Adrenal gland (tissue), 12 donors: ENCODE data around the gene PRRC2A. TPM values are rescaled to one million over a fixed set of nuclear protein-coding genes. Genes with fewer than 3 reads are reported as not detected.
A peak's percentile ranks its signal among the peaks of the same experiment; 100 is the strongest.
"Not testable (repeated sequence)": the region's sequence is repeated elsewhere in the genome, so short reads cannot be mapped to it uniquely, and the experiment has no call there.

Source experiments
- DNase-seq, 7 donors: peaks; one replicate each; pipeline ENCODE4 v3.0.0-alpha.2; 2019 to 2020
- H3K27ac ChIP-seq, 5 donors: fragments of 200-600 bp; sonication (generic) in 4 of 5; 1 replicate in 3 of 5; 2 replicates in 2 of 5; pipeline versions ENCODE4 v1.5.1 to v1.8.0; 2016 to 2020; ENCODE audit warnings: mild to moderate bottlenecking in 1 of 5
- H3K27me3 ChIP-seq: fragments of 200-600 bp; 2 replicates; pipeline ENCODE4 v1.8.0; 2021
- H3K36me3 ChIP-seq, 2 donors: fragments of 200-600 bp; replicated peaks in 1 of 2; 1 replicate in 1 of 2; 2 replicates in 1 of 2; pipeline versions ENCODE4 v1.5.1 to v1.8.0; 2018 to 2022
- H3K4me1 ChIP-seq, 2 donors: fragments of 200-600 bp; replicated peaks in 1 of 2; 1 replicate in 1 of 2; 2 replicates in 1 of 2; pipeline versions ENCODE4 v1.5.1 to v1.8.0; 2018 to 2021
- H3K4me3 ChIP-seq, 4 donors: fragments of 200-600 bp; sonication (generic) in 3 of 4; one replicate each; pipeline ENCODE4 v1.5.1; 2016 to 2018
- H3K9me3 ChIP-seq, 3 donors: fragments of 200-600 bp; sonication (generic) in 1 of 3; replicated peaks in 1 of 3; 1 replicate in 2 of 3; 2 replicates in 1 of 3; pipeline versions ENCODE4 v1.5.1 to v1.8.0; 2016 to 2021
- CTCF ChIP-seq, 6 experiments: fragments of 450-650 bp in 4 of 6; fragments of 200-600 bp in 2 of 6; sonication (generic) in 1 of 6; IDR thresholded peaks; 1 replicate in 5 of 6; 2 replicates in 1 of 6; pipeline versions ENCODE4 v1.5.1 to v1.8.0; 2016 to 2021; ENCODE audit warnings: antibody characterized with exemption in 6 of 6, mild to moderate bottlenecking in 2 of 6, moderate library complexity in 1 of 6
- POLR2A ChIP-seq, 2 donors: fragments of 450-650 bp; IDR thresholded peaks; one replicate each; pipeline ENCODE4 v1.6.1; 2017; ENCODE audit warnings: antibody characterized with exemption in 2 of 2, mild to moderate bottlenecking in 2 of 2, moderate library complexity in 1 of 2
- WGBS, 4 donors: extraction: QIAGEN DNeasy Blood & Tissue Kit in 2 of 4; methylation state at CpG; one replicate each; pipeline versions ENCODE4 v1.1.5 to v1.1.7; 2013 to 2017; 5-methylcytosine and 5-hydroxymethylcytosine counted together
- intact Hi-C, 2 donors: fragments of 100-400 bp; cut with DNase I; formaldehyde crosslinking; loops; one replicate each; pipeline versions ENCODE4 v1.14.1 to v1.15.0; 2022 to 2023
- polyA plus RNA-seq, 3 donors: library from polyadenylated mRNA; stranded (reverse); fragments of 200-250 nt in 2 of 3; fragments of 350-450 nt in 1 of 3; fragmentation: Illumina TruSeq in 1 of 3; extraction: RNeasy Lipid Tissue Mini Kit (QIAGEN cat#74804) in 1 of 3; gene quantifications; one replicate each; pipeline ENCODE4 v1.2.3, GENCODE V29; 2013 to 2014
- total RNA-seq, 9 donors: library from RNA; depleted of rRNA in 4 of 9; stranded (reverse); fragments of >200 nt in 4 of 9; fragments of 120-200 nt in 1 of 9; fragmentation: NEBNext Ultra II Directional in 1 of 9; extraction: Animal tissue kit (Norgen Biotek cat#: 25700) in 1 of 9; gene quantifications; one replicate each; pipeline versions ENCODE4 v1.1.0 to v1.2.4, GENCODE V29; 2013 to 2023
- donor health status: healthy with polysubstance abuse.
- donor health status: Bipolar disorder and iron deficiency.
- donor health status: DM: yes; HTN: yes; CAD: no.
- donor health status: DM: no; HTN: no; CAD: no.
- donor health status: DM: no; HTN: no; CAD: no.
- donor health status: DM: yes; HTN: yes; CAD: no.

PRRC2A gene
- total and polyA plus RNA-seq, 12 donors, result 31.9 to 419 (median 121) TPM

DNA sequence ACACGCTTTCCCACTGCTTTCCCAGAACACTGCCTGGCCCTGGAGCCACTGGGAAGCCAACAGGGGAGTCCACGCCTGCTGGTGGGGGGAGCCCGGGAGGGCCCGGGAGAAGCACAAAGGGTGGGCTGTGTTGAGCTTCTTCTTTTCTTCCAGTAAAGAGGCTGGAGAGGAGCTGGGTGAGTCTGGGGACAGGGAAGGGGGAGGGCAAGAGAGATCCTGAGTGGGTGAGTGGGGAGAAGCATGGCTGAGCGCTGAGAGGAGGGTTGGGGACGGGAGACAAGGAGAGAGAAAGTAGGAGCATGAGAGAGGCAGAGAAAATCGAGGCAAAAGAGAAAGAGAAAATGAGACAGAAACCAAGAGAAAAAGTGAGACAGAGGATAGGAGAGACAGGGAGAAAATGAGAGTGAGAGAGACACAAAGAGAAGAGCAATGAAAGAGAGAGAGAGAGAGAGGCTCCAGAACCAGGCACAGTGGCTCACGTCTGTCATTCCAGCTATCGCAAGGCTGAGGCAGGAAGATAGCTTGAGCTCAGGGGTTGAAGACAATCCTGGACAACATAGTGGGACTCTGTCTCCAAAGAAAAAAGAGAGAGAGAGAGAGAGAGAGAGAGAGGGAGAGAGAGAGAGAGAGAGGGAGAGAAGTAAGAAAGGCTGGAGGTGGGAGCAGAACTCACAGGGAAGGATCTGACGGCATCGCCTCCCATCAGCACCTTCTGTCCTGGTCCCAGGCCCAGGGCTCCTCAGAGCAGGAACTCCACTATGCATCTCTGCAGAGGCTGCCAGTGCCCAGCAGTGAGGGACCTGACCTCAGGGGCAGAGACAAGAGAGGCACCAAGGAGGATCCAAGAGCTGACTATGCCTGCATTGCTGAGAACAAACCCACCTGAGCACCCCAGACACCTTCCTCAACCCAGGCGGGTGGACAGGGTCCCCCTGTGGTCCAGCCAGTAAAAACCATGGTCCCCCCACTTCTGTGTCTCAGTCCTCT, 32.4 kb upstream of the PRRC2A start:
- WGBS, 4 donors, result 55 to 64% (median 58%) methylated on average over 12 of the region's 12 CpGs
- Histone ChIP-seq H3K27me3 (no peaks in the 10 kb centered on the region), H3K36me3 (no peaks in the 10 kb centered on the region), H3K4me1 (no peaks in the 10 kb centered on the region), H3K4me3 (no peak overlapping the region), H3K27ac (peak overlapping the region in 1 of 5 donors; percentile 63), H3K9me3 (no peaks in the 10 kb centered on the region)
- no peak for DNase-seq
- intact Hi-C loops, result no loop called here
- TF ChIP-seq CTCF (IDR thresholded peaks at IDR 0.05), result no peak
- TF ChIP-seq POLR2A (IDR thresholded peaks at IDR 0.05), result no peak

- H3K9me3 ChIP-seq, result no peaks in the 10 kb centered on the region
- no peaks in the 10 kb centered on the region for H3K36me3 ChIP-seq
- no peak overlapping the region for H3K4me3 ChIP-seq
- no peak overlapping the region for H3K27ac ChIP-seq
- no peaks in the 10 kb centered on the region for H3K4me1 ChIP-seq
- intact Hi-C loops, result no loop called here
- H3K27me3 ChIP-seq, result no peaks in the 10 kb centered on the region
- TF ChIP-seq CTCF (IDR thresholded peaks at IDR 0.05) (no peak), POLR2A (IDR thresholded peaks at IDR 0.05) (no peak)
- DNase-seq, result no peak
- WGBS, 4 donors, result 46 to 64% (median 55%) methylated on average over 9 of the region's 9 CpGs
Measured at GRCh38 chr6:31588871-31589650, 31.5 kb upstream of the PRRC2A start.

GRCh38 chr6:31590691-31591090, 29.8 kb upstream of the PRRC2A start:
- H3K27me3 ChIP-seq, H3K9me3 ChIP-seq, H3K4me3 ChIP-seq, H3K4me1 ChIP-seq, DNase-seq, H3K27ac ChIP-seq, H3K36me3 ChIP-seq: not testable (repeated sequence)
- intact Hi-C loops, result loop anchor here in 1 of 2 donors (10.0 kb wide), 1 partner anchor 96 kb away; the partner anchor contains the start of gene MICB
- WGBS, 4 donors, result 71 to 82% (median 81%) methylated on average over 5 of the region's 5 CpGs

GRCh38 chr6:31592396-31592771, 28.1 kb upstream of the PRRC2A start:
- H3K9me3 ChIP-seq, result no peaks in the 10 kb centered on the region
- H3K4me3 ChIP-seq, result no peak overlapping the region
- intact Hi-C loops, result loop anchor here in 1 of 2 donors (10.0 kb wide), 1 partner anchor 98 kb away; the partner anchor contains the start of gene MICB
- no peaks in the 10 kb centered on the region for H3K4me1 ChIP-seq
- TF ChIP-seq POLR2A (IDR thresholded peaks at IDR 0.05) (no peak), CTCF (IDR thresholded peaks at IDR 0.05) (no peak)
- WGBS, 4 donors, result 83 to 93% (median 88%) methylated on average over 7 of the region's 7 CpGs
- no peaks in the 10 kb centered on the region for H3K36me3 ChIP-seq
- no peak for DNase-seq
- H3K27me3 ChIP-seq, result no peaks in the 10 kb centered on the region
- no peak overlapping the region for H3K27ac ChIP-seq
